Measurements from ENCODE around the gene WDR33.

Gene WDR33

DNA sequence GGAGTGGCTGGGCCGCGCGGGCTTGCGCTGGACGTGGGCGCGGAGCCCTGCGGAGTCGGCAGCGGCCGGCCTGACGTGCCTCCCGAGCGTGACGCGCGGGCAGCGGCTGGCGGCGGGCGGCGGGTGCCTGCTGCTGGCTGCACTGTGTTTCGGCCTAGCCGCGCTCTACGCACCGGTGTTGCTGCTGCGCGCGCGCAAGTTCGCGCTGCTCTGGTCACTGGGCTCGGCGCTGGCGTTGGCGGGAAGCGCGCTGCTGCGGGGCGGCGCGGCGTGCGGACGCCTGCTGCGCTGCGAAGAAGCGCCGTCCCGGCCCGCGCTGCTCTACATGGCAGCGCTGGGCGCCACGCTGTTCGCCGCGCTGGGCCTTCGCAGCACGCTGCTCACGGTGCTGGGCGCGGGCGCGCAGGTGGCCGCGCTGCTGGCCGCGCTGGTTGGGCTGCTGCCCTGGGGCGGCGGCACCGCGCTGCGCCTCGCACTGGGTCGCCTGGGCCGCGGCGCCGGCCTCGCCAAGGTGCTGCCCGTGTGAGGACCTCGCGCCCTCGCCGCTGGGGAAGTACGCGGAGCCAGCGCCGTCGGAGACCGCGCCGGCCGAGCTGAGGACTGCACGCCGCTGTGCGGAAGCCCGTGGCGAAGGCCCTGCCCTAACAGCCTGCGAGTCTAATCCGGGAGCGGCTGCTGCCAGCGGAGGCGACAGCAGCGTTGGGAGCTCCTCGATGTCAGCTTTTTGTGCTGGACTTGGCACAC lies 109.1 kb downstream of the WDR33 start:
- TF ChIP-seq, protein P1, sequence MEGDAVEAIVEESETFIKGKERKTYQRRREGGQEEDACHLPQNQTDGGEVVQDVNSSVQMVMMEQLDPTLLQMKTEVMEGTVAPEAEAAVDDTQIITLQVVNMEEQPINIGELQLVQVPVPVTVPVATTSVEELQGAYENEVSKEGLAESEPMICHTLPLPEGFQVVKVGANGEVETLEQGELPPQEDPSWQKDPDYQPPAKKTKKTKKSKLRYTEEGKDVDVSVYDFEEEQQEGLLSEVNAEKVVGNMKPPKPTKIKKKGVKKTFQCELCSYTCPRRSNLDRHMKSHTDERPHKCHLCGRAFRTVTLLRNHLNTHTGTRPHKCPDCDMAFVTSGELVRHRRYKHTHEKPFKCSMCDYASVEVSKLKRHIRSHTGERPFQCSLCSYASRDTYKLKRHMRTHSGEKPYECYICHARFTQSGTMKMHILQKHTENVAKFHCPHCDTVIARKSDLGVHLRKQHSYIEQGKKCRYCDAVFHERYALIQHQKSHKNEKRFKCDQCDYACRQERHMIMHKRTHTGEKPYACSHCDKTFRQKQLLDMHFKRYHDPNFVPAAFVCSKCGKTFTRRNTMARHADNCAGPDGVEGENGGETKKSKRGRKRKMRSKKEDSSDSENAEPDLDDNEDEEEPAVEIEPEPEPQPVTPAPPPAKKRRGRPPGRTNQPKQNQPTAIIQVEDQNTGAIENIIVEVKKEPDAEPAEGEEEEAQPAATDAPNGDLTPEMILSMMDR (IDR thresholded peaks at IDR 0.05; ENCODE audit: insufficient read depth, low read length, poor library complexity, severe bottlenecking), result peak; percentile 26
- peak overlapping the region; percentile 66 for H3K4me3 ChIP-seq (replicated peaks; ENCODE audit: low read depth, low read length)

GRCh38 chr2:127701193-127701650 lies 109.7 kb downstream of the WDR33 start, which contains the start of gene SFT2D3:
Gene SFT2D3 (plus strand): TSS chr2:127701497. CDS start chr2:127701529, 32 bp downstream.
- H3K4me3 ChIP-seq (replicated peaks; ENCODE audit: low read depth, low read length), result peak within 1 kb of the TSS; percentile 66
- peak; percentile 97 for DNase-seq (ENCODE audit: extremely low read depth, insufficient read length)
- no peaks in the 10 kb centered on the region for H3K27me3 ChIP-seq (replicated peaks; ENCODE audit: control insufficient read depth, insufficient read depth, low read length)
- H3K36me3 ChIP-seq (ENCODE audit: control insufficient read depth, insufficient read depth, low read length), result peaks cover 4% of the 10 kb centered on the region; the same call in 1 of the 2 replicates
- TF ChIP-seq, protein P1 (IDR thresholded peaks at IDR 0.05; ENCODE audit: insufficient read depth, low read length, poor library complexity, severe bottlenecking), result no peak

More for the DNA sequence above, 109.1 kb downstream of the WDR33 start:
- DNase-seq (ENCODE audit: extremely low read depth, insufficient read length), result peak; percentile 90
- Histone ChIP-seq H3K36me3 (ENCODE audit: control insufficient read depth, insufficient read depth, low read length) (peaks cover 6% of the 10 kb centered on the region), H3K27me3 (replicated peaks; ENCODE audit: control insufficient read depth, insufficient read depth, low read length) (no peaks in the 10 kb centered on the region)

DNA sequence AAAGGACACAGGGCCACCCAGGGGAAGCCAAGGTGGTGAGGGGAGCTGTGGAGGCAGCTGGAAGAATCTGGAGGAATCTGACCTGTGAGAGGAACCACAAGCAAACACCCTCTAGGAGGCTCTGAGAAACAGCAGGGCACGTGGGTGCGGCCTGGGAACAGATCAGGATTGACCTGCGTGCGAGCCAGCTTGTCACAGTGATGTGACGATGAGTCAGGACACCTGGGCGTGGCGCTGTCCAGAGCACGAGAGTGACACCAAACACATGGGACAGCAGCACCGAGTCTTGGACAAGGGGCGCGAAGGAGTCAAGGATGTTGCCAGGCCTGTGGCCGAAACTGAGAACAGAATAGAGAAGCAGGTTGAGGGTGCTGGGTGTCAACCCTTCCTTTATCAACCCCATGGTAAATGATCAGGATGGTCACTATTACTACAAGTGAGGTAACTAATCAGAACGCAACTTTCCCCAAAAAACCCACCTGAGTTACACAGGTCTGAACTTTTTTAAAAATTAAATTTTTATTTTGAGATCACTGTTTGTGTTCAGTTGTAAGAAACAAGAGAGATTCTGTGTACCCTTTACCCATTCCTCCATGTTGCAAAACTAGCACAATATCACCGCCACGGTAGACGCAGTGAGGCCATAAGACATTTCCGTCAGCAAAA lies 110.3 kb downstream of the WDR33 start:
- 0 out of 2 replicates have a peak, but pooled peaks cover 2% of the 10 kb centered on the region for H3K36me3 ChIP-seq (ENCODE audit: control insufficient read depth, insufficient read depth, low read length)
- peak overlapping the region; percentile 66 for H3K4me3 ChIP-seq (replicated peaks; ENCODE audit: low read depth, low read length)
- DNase-seq (ENCODE audit: extremely low read depth, insufficient read length), result peak; percentile 85
- TF ChIP-seq, protein P1 (IDR thresholded peaks at IDR 0.05; ENCODE audit: insufficient read depth, low read length, poor library complexity, severe bottlenecking), result peak; percentile 38
- no peaks in the 10 kb centered on the region for H3K27me3 ChIP-seq (replicated peaks; ENCODE audit: control insufficient read depth, insufficient read depth, low read length)

GRCh38 chr2:127698553-127699355 lies 112.2 kb downstream of the WDR33 start:
- H3K4me3 ChIP-seq (replicated peaks; ENCODE audit: low read depth, low read length), result no peak overlapping the region
- TF ChIP-seq, protein P1 (IDR thresholded peaks at IDR 0.05; ENCODE audit: insufficient read depth, low read length, poor library complexity, severe bottlenecking), result no peak
- no peaks in the 10 kb centered on the region for H3K27me3 ChIP-seq (replicated peaks; ENCODE audit: control insufficient read depth, insufficient read depth, low read length)
- no peak for DNase-seq (ENCODE audit: extremely low read depth, insufficient read length)
- H3K36me3 ChIP-seq (ENCODE audit: control insufficient read depth, insufficient read depth, low read length), result no peaks in the 10 kb centered on the region

DNA sequence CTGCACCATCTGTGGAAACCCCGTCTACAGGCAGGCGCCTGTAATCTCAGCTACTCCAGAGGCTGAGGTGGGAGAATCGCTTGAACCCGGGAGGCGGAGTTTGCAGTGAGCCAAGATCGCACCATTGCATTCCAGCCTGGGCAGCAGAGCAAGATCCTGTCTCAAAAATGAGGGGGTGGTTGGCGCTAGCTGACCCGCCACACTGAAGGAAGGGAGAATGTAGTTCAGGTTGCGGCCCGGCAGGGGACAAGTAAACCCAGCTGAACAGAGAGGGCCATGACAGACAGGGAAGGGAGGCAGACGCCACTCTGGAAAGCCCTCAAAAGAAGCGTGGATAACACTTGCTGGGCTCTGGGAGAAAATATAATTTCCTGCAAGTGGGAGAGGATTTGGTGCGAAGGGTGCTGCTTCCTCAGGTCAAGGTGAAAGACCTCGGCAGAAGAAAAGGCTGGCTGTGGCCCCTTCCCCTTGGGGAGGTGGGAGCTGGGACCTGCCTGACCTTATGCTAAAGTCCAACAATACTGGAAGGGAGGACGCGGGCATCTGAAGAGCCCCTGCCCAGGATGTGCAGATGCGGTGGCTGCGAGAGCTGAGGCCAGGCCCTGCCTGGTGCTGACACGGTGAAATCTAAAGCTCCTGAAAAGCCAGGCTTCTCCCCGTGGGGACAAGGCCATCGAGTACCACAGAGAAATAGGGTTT lies 113.3 kb downstream of the WDR33 start:
- TF ChIP-seq, protein P1 (IDR thresholded peaks at IDR 0.05; ENCODE audit: insufficient read depth, low read length, poor library complexity, severe bottlenecking), result no peak
- DNase-seq (ENCODE audit: extremely low read depth, insufficient read length), result no peak
- H3K4me3 ChIP-seq (replicated peaks; ENCODE audit: low read depth, low read length), result no peak overlapping the region
- no peaks in the 10 kb centered on the region for H3K27me3 ChIP-seq (replicated peaks; ENCODE audit: control insufficient read depth, insufficient read depth, low read length)
- no peaks in the 10 kb centered on the region for H3K36me3 ChIP-seq (ENCODE audit: control insufficient read depth, insufficient read depth, low read length)
